Stimulated activated CD8-positive, alpha-beta memory T cell treated with anti-CD3 and anti-CD28 coated beads, Interleukin-4, amount 100 ng/mL, for 1 hour (primary cell): Measurements from ENCODE around the gene STRIP1.

Experiments used
- DNase-seq, 2 donors: peaks; one replicate each; pipeline ENCODE4 v3.0.0-alpha.2; 2020; ENCODE audit warnings: low read depth in 2 of 2, low spot score in 1 of 2

STRIP1 gene

DNA sequence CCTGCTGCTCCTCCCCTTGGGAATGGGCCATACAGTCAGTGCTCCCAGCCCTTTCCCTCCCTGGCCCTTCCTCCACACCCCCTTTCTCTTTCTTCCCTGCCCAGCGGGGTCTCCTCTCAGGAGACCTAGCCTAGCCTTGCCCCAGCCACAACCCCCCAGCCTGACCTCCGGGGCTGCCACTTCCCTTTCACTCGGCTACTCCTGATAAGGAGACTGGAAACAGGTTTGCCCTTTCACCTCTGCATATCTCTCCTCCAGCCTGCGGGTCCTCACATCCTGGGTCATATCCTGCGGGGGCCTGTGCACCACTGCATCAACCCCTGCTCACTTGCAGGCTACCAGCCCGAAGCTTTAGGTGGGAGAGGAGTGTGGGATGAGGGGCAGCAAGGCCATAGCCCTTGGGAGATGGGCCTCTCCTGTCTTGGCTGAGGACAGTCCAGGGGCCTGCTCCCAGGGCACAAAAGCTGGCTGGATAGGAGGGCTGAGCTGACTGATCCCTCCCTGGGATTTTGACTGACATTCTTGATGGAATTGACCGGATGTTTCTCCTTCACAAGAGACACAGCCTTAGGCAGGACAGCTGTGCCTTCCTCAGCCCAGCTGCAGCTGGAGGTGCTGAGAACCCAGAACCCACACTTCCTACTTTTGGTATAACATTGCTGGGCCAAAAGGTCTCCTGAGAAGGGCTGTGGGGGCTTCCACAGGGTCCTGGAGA lies 55.3 kb downstream of the STRIP1 start:
- DNase-seq, result no peak

DNA sequence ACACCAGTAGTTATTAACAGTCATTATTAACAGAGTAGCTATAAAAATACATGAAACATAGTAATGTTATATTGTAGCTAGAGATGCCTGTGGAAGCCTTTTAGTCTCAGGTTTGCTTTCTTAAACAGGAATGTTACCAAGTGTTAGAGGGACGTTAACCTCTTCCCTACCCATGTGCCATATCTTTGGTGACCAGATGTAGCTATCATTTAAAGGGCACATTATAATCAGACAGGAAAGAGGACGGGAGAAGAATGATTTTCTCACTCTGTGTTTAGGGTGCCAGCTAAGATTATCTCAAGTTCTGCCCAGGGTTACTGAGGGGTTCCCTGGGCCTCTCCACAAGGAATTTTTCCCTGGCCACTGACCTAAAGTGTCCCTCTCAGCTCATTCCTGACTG lies 57.0 kb downstream of the STRIP1 start:
- no peak for DNase-seq

GRCh38 chr1:110091791-110092190 lies 57.4 kb downstream of the STRIP1 start:
- no peak for DNase-seq

DNA sequence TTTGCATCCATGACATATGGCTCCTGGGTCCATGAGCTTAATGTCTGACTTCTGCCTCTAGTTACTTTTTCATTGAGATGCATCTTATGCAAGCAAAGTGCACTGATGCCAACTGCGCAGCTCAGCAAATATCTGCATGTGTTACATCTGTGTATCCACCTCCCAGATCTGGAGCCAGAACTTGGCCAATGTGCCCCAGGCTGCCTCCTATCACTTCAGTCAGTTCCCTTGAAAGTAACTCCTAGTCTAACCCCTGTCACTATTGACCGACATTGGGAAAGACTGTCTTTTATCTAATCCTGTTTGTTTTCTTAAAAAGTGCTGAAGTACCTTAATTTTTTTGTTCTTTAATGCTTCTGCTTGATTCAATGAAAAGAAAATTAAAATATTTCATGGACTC lies 58.6 kb downstream of the STRIP1 start:
- no peak for DNase-seq

GRCh38 chr1:110094931-110095654 lies 60.7 kb downstream of the STRIP1 start:
- DNase-seq, result no peak

- no peak for DNase-seq
These were observed 63.2 kb downstream of the STRIP1 start for GRCh38 chr1:110097507-110098221.

DNA sequence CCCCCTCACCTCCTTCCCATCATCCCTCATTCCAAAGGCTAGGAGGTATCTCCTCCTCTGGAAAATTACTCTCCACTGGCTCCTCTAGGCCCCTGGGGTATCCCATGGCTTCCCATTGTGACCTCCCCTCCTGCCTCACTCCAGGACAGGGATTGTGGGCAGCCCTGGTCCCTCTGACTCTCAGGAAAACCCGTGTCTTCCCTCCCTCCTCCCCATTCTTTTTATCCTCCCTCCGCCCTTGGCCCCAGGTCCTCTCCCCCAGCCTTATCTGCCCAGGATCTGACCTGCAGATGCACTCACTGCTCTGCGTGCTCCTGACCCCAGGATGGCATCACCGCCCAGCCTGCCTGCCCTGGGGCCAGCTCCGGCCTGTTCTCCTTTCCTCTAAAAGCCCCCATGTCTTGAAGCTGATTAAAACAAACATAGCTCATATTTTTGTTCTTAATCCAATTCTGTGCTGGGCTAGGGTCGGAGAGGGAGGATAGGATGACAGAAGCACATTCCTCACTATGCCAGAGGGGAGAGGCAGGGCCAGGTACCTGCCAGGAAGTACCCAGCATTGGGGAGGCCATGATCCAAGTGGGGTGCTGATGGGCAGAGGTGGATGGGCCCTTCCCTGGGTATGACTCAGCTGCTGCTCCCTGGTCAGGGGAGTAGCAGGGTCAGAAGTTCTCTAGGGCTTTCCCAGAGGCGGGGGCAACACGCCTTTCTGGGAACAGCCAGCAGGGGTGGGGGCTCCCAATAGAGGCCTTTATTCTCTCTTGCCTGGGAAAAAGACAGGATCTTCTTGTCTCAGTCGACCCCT lies 64.0 kb downstream of the STRIP1 start:
- DNase-seq, result no peak

GRCh38 chr1:110100335-110100734 lies 65.9 kb downstream of the STRIP1 start:
- no peak for DNase-seq

DNA sequence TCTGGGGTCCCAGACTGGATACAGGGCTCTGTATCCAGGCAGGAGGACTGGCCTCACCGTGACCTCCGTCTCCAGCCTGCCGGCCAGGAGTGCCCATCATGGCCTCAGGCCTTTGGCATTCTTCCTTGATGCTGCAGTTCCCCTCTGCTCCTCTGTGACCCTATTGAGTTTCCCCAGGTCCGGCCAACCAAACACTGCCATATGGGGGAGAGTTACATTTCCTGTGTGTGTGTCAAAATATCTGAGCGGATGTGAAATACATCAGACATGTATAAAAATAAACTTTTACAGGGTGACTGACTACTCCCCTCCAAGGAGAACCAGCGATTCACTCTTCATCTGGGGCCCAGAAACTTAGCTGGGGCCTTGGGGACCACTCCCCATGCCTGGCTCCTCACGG lies 67.7 kb downstream of the STRIP1 start:
- DNase-seq, result no peak
